ENCODE results near the gene MTMR11.
A peak's percentile ranks its signal among the peaks of the same experiment; 100 is the strongest.
"Not testable (repeated sequence)": the region's sequence is repeated elsewhere in the genome, so short reads cannot be mapped to it uniquely, and the experiment has no call there.

The MTMR11 gene

GRCh38 chr1:149888247-149888998 lies 48.3 kb downstream of the MTMR11 start:
- peak; percentile 73 for DNase-seq

- peak; percentile 96 for DNase-seq
Measured at GRCh38 chr1:149887456-149888246, 49.0 kb downstream of the MTMR11 start.

GRCh38 chr1:149887196-149887455 lies 49.6 kb downstream of the MTMR11 start:
- DNase-seq, result not testable (repeated sequence)

- peak; percentile 97 for DNase-seq
Measured at GRCh38 chr1:149886396-149887195, 50.1 kb downstream of the MTMR11 start.

GRCh38 chr1:149886121-149886395 lies 50.6 kb downstream of the MTMR11 start:
- not testable (repeated sequence) for DNase-seq

GRCh38 chr1:149885339-149886120 lies 51.1 kb downstream of the MTMR11 start:
- DNase-seq, result peak; percentile 80

GRCh38 chr1:149884433-149885338 lies 52.0 kb downstream of the MTMR11 start:
- peak; percentile 16 for DNase-seq

- no peak for DNase-seq
Measured at GRCh38 chr1:149883598-149884247, 53.0 kb downstream of the MTMR11 start.

- no peak for DNase-seq
Measured at GRCh38 chr1:149881876-149882275, 54.8 kb downstream of the MTMR11 start.

- no peak for DNase-seq
Measured at GRCh38 chr1:149879556-149879955, 57.1 kb downstream of the MTMR11 start.

All from NCI-H2029 treated with DMSO at 0.1 percent for 48 hours (cell line).